IPS-20b (cell line): ENCODE measurements around the gene GLI3.

Experiments used
- H3K27ac ChIP-seq: one replicate; pipeline ENCODE4 v1.5.1; 2013; ENCODE audit warnings: low read length
- H3K27me3 ChIP-seq: 2 replicates; pipeline ENCODE4 v1.6.1; 2013; ENCODE audit warnings: mild to moderate bottlenecking, low read length, inconsistent platforms; ENCODE audit not compliant: insufficient read depth
- H3K36me3 ChIP-seq: 2 replicates; pipeline ENCODE4 v1.6.1; 2013; ENCODE audit warnings: low read depth, mild to moderate bottlenecking, inconsistent platforms, low read length, moderate library complexity; ENCODE audit not compliant: insufficient read depth
- H3K4me1 ChIP-seq: 2 replicates; pipeline ENCODE4 v1.6.1; 2013; ENCODE audit warnings: mild to moderate bottlenecking, control low read depth, inconsistent platforms, low read length, moderate library complexity; ENCODE audit not compliant: insufficient read depth
- H3K4me3 ChIP-seq: 2 replicates; pipeline ENCODE4 v1.5.1; 2013; ENCODE audit warnings: mild to moderate bottlenecking, low read length, inconsistent platforms
- H3K9ac ChIP-seq: 2 replicates; pipeline ENCODE4 v1.6.1; 2013; ENCODE audit warnings: low read depth, mild to moderate bottlenecking, inconsistent platforms, low read length, moderate library complexity
- H3K9me3 ChIP-seq: 2 replicates; pipeline ENCODE4 v1.6.1; 2013; ENCODE audit warnings: mild to moderate bottlenecking, low read depth, low read length, inconsistent platforms; ENCODE audit not compliant: insufficient read depth

GLI3 gene

DNA sequence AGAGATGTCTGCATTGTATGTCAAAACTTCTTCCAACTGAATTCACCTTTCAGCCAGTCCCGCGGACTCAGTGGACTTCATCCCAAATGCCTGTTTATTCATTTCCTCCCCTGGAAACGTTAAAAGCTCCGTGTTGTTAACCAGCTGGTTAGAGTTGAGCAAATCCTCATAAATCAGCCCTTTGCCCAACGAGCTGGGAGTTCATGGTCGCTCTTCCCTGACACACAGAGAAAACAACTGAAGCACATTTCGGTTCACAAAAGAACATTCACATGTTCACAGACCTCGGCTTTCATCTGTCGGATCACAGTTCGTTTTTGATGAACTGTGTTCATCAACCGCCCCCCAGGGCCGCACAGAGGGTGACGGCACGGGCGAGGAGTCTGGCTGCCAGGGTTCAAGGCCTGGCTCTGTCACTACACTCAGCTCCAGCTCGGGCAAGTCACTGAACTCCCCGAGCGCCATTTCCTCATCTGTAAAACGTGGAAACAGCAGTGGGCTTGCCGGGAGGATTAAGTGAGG is 62.6 kb downstream of the GLI3 start:
- Histone ChIP-seq H3K4me3 (no peak overlapping the region), H3K9me3 (no peaks in the 10 kb centered on the region), H3K27me3 (no peaks in the 10 kb centered on the region), H3K9ac (no peak overlapping the region), H3K36me3 (no peaks in the 10 kb centered on the region), H3K27ac (no peak overlapping the region), H3K4me1 (no peaks in the 10 kb centered on the region)

DNA sequence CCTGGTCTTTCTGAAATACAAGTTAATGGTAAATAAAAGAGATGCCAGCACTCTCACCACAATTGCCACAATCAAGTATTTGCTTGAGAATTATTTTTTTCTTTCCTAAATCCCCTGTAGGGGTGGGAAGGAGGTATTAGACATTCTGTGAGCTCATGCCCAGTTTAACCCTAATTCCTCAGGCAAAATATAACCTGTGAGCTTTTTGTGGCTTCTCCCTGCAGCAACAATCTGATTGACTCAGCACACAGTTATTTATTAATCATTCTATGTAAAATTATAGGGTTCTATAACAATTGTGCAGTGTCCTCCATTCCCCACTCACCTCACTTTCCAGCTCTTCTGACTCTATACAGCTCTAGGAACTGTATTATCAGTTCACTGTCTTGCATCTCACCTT is 66.3 kb downstream of the GLI3 start:
- no peak overlapping the region for H3K4me3 ChIP-seq
- no peaks in the 10 kb centered on the region for H3K4me1 ChIP-seq
- H3K9me3 ChIP-seq = no peaks in the 10 kb centered on the region
- H3K27ac ChIP-seq = no peak overlapping the region
- no peaks in the 10 kb centered on the region for H3K27me3 ChIP-seq
- H3K9ac ChIP-seq = no peak overlapping the region
- H3K36me3 ChIP-seq = no peaks in the 10 kb centered on the region

DNA sequence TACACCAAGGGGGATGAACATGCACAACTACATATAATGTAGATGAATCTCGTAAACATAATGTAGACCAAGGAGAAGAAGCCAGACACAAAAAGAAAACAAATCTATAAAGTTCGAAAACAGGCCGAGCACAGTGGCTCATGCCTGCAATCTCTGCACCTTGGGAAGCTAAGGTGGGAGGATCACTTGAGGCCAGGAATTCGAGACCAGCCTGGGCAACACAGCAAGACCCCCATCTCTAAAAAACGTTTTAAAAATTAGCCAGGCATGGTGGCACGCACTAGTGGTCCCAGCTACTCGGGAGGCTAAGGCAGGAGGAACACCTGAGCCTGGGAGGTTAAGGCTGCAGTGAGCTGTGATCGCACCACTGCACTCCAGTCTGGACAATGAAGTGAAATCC is 68.5 kb downstream of the GLI3 start:
- H3K27me3 ChIP-seq = no peaks in the 10 kb centered on the region
- no peaks in the 10 kb centered on the region for H3K9me3 ChIP-seq
- no peak overlapping the region for H3K4me3 ChIP-seq
- H3K36me3 ChIP-seq = no peaks in the 10 kb centered on the region
- no peak overlapping the region for H3K27ac ChIP-seq
- no peaks in the 10 kb centered on the region for H3K4me1 ChIP-seq
- no peak overlapping the region for H3K9ac ChIP-seq

DNA sequence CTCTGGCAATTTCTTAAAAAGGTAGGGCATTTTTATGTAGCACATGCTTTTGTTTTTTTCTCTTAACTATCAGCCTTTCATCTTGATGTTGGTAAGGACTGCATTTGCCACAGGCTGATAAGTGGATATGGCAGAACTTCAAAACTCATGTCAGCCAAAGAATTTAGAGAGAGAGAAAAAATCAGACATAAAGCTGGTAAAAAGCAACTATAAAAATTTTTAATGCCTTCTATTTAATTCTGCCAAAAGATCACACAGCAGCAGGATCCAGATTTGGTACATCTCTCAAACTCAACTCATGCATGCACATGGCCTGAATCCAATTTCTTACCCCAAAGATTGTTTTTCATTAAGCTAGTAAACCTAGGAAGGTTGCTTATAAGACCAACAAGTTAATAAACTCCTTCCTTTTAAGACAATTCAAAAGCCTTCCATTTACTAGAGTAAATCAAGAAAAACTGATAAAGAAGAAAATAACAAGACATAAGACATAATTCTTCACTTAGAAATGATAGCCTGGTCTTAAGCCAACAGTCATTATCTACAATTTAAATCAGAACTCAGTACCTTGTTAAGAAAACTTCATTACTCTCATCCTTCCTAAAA is 69.3 kb downstream of the GLI3 start:
- Histone ChIP-seq H3K27ac (no peak overlapping the region), H3K9me3 (no peaks in the 10 kb centered on the region), H3K9ac (no peak overlapping the region), H3K36me3 (no peaks in the 10 kb centered on the region), H3K4me1 (no peaks in the 10 kb centered on the region), H3K27me3 (no peaks in the 10 kb centered on the region), H3K4me3 (no peak overlapping the region)

DNA sequence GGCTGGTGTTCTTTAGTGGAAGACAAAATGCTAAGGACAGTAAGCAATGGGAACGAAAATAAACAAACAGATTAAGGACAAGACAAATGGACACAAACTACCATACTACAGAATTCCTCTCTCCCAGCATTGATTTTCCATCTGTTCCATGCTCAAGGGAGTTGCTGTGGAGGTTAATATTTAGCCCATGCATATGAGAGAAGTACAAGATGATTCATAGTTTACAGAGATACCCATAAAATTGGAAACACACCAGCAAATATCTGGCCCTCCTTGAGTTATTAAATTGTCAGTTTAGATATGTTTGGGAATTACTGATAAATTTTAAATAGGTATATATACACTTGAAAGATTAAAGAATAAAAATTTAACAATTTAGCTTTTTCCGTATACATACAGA is 69.8 kb downstream of the GLI3 start:
- Histone ChIP-seq H3K27ac (no peak overlapping the region), H3K4me1 (no peaks in the 10 kb centered on the region), H3K27me3 (no peaks in the 10 kb centered on the region), H3K9ac (no peak overlapping the region), H3K4me3 (no peak overlapping the region), H3K9me3 (no peaks in the 10 kb centered on the region), H3K36me3 (no peaks in the 10 kb centered on the region)

DNA sequence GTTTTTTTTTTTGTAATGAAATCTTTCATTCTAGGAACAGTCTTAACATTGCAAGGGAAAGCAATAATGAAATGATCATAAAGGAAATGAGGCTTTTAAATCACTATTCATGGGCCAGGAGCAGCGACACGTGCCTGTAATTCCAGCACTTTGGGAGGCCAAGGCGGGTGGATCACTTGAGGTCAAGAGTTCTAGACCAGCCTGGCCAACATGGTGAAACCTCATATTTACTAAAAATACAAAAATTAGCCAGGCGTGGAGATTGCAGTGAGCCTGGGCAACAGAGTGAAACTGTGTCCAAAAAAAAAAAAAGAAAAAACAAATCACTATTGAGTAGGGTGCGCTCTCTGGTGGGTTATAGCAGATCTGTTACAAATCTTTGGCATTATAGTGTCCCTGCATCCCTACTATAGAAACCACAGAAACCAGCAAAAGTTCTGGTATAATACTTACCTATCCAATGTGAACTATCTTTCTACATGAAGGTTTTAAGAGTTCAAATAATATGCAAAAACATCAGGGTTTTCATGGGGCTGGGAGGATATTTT is 72.1 kb downstream of the GLI3 start:
- no peaks in the 10 kb centered on the region for H3K9me3 ChIP-seq
- H3K4me3 ChIP-seq = no peak overlapping the region
- H3K27ac ChIP-seq = no peak overlapping the region
- no peaks in the 10 kb centered on the region for H3K36me3 ChIP-seq
- no peaks in the 10 kb centered on the region for H3K27me3 ChIP-seq
- H3K9ac ChIP-seq = no peak overlapping the region
- H3K4me1 ChIP-seq = no peaks in the 10 kb centered on the region

DNA sequence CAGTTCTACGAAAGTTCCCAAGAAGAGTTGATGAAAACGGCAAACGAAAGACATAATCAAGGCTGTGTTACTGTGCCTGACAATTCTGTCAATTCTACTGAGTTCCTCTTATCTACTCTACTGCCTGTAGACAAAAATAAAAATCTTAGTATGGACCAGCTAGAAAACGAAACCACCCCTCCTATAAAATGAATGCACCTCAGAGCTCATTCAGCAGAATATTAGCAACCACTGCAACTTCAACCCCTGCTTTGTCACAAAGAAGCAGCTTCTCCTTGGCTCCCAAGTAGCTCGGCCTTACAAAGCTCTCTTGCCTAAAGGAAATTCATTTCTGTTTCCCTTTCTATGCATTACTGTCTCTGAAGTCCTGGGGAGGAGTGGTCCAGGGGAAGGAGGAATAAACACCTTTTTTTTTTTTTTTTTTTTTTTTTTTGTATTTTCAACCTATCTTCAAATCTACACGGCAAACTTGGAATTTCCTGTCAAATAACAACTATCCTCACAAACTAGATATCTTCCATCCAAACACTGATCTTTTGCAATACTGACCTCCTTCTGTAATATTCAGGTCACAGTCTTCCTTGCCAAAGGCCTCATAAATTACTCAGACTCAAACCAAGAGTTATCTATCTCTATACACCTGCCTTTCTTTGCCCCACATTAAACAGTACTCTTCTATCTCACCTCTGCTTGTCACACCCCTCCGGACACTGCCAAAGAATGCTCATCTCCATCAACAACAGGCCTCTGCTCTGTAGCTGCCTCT is 74.3 kb downstream of the GLI3 start:
- H3K4me3 ChIP-seq = no peak overlapping the region
- H3K27ac ChIP-seq = no peak overlapping the region
- H3K9ac ChIP-seq = no peak overlapping the region
- H3K9me3 ChIP-seq = no peaks in the 10 kb centered on the region
- H3K4me1 ChIP-seq = no peaks in the 10 kb centered on the region
- no peaks in the 10 kb centered on the region for H3K36me3 ChIP-seq
- no peaks in the 10 kb centered on the region for H3K27me3 ChIP-seq

DNA sequence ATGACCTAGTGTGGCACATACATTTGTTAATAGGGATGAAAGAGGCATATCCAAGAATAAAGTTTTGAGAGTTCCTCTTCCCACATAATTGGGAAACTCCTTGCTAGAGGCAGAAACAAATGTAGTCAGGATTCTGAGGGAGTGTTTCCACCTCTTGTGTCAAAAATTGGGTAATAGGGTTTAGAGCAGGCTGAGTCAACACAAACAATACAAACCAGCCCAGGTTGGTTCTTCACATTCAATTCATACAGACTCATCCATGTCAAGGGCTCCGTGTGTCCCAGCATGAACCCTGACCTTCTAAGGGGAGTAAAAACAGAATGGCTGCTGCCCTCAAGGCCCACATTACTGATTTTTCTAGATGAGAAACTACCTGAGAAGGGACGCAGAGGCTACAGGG is 75.3 kb downstream of the GLI3 start:
- H3K9ac ChIP-seq = no peak overlapping the region
- peaks cover 6% of the 10 kb centered on the region; the same call in 1 of the 2 replicates for H3K4me1 ChIP-seq
- H3K4me3 ChIP-seq = no peak overlapping the region
- no peak overlapping the region for H3K27ac ChIP-seq
- no peaks in the 10 kb centered on the region for H3K36me3 ChIP-seq
- no peaks in the 10 kb centered on the region for H3K9me3 ChIP-seq
- no peaks in the 10 kb centered on the region for H3K27me3 ChIP-seq

DNA sequence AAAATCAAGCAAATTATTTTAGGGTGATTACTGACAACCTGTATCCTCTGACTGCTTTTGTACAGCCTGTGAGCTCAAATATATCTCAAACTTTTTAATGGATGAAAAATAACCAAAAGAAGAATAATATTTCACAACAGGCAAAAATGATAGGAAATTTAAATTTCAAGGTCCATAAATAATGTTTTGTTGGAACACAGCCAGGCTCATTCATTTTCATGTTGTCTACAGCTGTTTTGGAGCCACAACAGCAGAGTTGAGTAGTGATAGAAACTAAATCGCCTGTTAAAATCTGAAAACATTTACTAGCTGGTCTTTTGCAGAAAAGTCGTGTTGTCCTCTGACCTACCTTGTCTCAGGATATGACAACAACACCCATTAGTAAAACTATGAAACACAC is 75.9 kb downstream of the GLI3 start:
- peaks cover 11% of the 10 kb centered on the region; the same call in 1 of the 2 replicates for H3K4me1 ChIP-seq
- H3K36me3 ChIP-seq = no peaks in the 10 kb centered on the region
- H3K9ac ChIP-seq = no peak overlapping the region
- no peak overlapping the region for H3K4me3 ChIP-seq
- H3K27me3 ChIP-seq = no peaks in the 10 kb centered on the region
- no peak overlapping the region for H3K27ac ChIP-seq
- H3K9me3 ChIP-seq = no peaks in the 10 kb centered on the region

DNA sequence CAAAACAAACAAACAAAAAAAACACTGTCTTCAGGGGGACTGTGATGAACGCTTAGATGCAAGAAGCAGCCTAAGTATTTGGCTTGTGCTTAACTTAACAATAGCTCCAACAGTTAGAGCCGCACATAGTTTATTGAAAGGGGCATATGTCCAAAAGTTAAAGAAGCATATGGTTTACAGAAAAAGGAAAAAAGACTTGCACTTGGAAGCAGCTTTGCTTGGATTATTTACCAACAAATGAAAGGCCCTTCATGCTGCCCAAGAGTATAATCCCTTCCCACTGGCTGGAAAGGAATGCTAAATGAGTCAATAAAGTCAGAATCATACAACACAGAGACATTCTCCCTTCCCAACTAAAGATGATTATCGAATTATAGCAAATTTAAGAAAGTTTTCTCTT is 77.9 kb downstream of the GLI3 start:
- no peaks in the 10 kb centered on the region for H3K9me3 ChIP-seq
- no peak overlapping the region for H3K4me3 ChIP-seq
- H3K36me3 ChIP-seq = no peaks in the 10 kb centered on the region
- H3K9ac ChIP-seq = no peak overlapping the region
- peaks cover 15% of the 10 kb centered on the region; the same call in 1 of the 2 replicates for H3K4me1 ChIP-seq
- H3K27ac ChIP-seq = no peak overlapping the region
- H3K27me3 ChIP-seq = no peaks in the 10 kb centered on the region

DNA sequence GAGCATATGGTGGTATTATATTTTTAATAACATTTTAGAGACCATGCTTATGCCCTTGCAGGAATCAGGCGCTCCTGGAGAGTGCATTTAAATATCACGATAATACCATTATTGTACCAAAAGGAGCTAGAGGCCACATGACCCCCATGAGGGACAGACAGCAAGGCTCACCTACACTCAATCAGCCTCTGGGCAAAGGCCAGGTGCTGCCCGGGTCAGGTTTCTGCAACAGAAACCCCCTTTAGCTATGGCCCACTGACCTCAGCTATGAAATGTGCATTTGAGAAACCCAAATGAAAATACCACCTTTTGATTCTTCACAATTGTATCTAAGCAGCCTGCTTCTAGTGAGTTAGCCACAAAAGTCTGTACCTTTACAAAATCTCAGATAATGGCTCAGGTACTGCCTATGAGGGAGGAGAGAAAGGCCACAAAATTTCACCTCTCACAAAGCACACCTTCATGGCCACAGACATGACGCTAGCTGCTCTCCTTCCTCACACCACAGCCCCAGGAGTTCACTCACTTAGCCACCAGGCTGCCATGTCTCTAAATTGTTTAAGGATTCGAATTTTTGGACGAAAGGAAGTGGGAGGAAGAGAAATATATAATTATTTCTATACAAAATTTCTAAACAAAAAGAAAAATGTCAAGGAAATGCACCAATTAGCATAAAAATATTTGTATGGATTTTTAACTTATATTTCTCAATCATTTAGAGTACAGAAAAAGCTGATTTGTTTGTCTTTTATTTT is 79.9 kb downstream of the GLI3 start:
- Histone ChIP-seq H3K27ac (no peak overlapping the region), H3K9ac (no peak overlapping the region), H3K27me3 (no peaks in the 10 kb centered on the region), H3K36me3 (no peaks in the 10 kb centered on the region), H3K9me3 (no peaks in the 10 kb centered on the region), H3K4me1 (peaks cover 22% of the 10 kb centered on the region), H3K4me3 (no peak overlapping the region)
